HG03097 (cell line): ENCODE results near the gene POMGNT1.
"Not testable (repeated sequence)": the region's sequence is repeated elsewhere in the genome, so short reads cannot be mapped to it uniquely, and the experiment has no call there.

Experiments used
- ATAC-seq: cut with Tn5 transposase; IDR thresholded peaks from one replicate; pipeline ENCODE4 v1.9.1; 2021; ENCODE audit not compliant: unreplicated experiment, low FRiP score

Gene POMGNT1

GRCh38 chr1:46197964-46198811 is at the start of gene POMGNT1:
Gene POMGNT1 (minus strand): TSS chr1:46198434. CDS start chr1:46197821, 613 bp downstream.
- ATAC-seq, result peak; percentile 72

DNA sequence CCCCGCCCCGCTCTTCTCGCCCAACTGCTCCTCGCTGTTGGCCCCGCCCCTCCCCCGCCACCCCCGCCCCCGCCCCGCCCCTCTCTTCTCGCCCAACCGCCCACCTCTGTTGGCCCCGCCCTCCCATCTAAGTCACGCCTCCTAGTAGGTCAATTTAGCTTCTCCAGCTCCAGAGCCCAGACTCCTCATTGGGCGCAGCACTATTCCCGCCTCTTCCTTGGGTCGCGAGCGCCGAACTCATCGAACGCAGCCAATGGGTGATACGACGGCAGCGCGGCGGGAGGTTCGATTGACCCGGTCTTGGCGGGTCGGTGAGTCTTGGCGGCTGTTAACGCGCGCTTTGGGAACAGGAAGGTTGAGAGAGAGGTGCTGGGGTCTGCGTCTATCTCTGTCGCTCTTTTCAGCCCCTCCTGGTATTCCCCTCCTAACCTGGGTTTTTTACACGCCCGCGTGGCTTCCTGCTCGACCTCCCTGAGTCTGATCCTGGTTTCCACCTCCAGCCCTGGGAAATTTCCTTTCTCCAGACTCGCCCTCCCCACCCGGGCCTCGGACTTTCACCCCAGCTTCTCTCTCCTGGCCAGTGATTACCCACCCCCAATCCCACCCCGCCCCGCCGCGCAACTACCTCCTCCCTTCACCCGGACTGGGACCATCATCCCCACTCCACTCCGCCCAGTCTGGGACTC is 49.3 kb upstream of the POMGNT1 start, which contains the start of gene RAD54L:
RAD54L (plus strand) TSS at position 328 of the 686 bp plus-strand sequence. CDS start 643 bp downstream, outside the sequence.
- ATAC-seq, result peak; percentile 91

DNA sequence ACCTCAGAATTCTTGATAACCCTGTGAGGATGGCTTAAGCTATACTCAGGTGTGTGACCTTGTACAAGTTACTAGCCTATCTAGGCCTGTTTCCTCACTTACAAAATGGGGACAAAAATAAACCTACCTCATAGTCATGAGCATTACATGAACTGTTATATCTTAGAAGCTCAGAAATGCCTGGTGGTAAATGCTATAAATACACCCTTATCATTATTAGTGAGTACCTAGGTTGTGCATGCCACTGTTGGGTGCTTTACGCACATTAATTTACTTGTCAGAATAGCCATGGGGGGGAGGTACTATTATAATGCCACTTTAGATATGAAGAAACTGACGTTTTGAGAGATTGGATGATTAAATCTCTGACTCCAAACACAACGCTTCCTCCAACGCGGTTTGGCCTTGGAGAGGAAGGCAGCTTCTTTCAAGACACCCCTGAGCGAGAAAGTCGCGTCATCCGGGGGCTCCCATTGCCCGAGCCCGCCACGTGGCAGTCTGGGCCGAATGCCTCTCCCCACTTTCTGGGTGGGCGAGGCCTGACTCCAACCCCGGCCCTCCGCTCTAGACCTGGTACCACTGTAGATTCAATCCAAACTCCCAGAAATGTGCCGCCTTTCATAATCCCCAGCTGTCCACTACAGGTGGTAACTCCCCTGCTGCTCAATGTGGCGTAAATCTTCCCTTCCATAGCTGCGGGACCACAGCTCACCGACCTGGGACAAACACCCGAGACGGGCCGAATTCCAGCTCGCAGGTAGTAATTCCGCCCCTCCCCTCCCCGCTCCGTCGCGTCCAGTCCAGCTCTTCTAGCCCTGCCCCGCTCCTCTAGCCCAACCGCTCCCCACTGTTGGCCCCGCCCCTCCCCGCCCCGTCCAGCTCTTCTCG is 48.6 kb upstream of the POMGNT1 start:
- peak; percentile 33 for ATAC-seq

DNA sequence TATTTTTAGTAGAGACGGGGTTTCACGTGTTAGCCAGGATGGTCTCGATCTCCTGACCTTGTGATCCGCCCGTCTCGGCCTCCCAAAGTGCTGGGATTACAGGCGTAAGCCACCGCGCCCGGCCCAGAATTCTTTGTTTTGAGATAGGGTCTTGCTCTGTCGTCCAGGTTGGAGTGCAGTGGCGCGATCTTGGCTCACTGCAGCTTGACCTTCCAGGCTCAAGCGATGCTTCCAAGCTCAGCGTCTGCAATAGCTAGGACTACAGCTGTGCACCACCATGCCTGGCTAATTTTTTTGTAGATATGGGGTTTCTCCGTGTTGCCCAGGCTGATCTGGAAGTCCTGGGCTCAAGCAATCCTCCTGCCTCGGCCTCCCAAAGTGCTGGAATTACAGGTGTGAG is 47.9 kb upstream of the POMGNT1 start:
- ATAC-seq, result not testable (repeated sequence)

DNA sequence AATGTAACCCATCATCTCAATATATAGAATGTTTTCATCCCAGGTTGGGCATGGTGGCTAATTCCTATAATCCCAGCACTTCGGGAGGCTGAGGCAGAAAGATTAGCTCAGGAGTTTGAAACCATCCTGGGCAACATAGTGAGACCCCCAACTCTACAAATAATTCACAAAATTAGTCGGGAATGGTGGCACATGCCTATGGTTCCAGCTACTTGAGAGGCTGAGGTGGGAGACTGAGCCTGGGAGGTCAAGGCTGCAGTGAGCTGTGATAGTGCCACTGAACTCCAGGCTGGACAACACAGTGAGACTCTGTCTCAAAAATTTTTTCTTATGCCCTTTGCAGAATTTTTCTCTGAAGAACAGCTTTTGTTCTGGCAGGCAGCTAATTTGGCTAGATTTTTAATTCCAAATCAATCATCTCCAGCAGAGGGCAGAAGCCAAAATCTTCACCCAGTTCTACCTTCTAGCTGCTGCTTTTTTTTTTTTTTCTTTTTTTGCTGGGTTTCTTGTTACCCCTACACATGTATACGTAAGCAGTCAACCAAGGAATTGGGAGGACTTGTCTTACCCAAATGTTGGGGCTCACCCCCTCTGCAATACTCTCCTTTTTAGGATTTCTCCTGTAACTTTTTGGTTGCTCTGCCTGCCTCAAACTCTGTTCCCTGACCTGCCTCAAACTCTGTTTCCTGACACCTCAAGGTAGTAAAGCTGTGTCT is 46.6 kb upstream of the POMGNT1 start:
- ATAC-seq, result no peak

DNA sequence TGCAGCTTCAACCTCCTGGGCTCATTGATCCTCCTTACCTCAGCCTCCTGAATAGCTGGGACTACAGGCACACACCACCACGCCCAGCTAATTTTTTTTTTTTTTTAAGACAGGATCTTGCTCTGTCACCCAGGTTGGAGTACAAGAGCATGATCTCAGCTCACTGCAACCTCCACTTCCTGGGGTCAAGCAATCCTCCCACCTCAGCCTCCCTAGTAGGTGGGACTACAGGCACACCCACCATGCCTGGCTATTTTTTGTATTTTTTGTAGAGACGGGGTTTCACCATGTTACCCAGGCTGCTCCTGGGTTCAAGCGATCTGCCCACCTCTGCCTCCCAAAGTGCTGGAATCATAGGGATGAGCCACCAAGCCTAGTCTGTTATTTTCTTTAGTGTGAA is 45.6 kb upstream of the POMGNT1 start:
- ATAC-seq, result not testable (repeated sequence)

DNA sequence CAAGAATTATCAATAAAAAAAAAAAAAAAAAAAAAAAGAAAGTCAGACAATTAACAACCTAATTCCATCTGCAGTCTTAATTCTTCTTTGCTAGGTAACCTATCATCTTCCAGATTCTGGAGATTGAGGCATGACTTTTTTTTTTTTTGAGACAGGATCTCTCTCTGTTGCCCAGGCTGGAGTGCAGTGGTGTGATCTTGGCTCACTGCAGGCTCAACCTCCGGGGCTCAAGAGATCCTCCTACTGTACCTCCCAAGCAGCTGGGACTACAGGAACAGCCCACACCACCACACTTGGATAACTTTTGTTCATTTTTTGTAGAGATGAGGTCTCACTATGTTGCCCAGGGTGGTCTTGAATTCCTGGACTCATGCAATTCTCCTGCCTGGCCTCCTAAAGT is 44.7 kb upstream of the POMGNT1 start:
- no peak for ATAC-seq

GRCh38 chr1:46241733-46242132 is 43.5 kb upstream of the POMGNT1 start:
- not testable (repeated sequence) for ATAC-seq

DNA sequence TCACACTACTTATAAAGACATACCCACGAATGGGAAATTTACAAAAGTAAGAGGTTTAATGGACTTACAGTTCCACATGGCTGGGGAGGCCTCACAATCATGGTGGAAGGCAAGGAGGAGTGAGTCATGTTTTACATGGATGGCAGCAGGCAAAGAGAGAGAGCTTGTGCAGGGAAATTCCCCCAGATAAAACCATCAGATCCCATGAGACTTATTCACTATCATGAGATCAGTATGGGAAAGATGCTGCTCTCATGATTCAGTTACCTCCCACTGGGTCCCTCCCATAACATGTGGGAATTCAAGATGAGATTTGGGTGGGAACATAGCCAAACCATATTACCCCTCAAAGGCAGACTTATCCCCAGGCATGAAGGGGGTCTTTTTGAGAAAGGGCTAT is 40.6 kb upstream of the POMGNT1 start:
- not testable (repeated sequence) for ATAC-seq

DNA sequence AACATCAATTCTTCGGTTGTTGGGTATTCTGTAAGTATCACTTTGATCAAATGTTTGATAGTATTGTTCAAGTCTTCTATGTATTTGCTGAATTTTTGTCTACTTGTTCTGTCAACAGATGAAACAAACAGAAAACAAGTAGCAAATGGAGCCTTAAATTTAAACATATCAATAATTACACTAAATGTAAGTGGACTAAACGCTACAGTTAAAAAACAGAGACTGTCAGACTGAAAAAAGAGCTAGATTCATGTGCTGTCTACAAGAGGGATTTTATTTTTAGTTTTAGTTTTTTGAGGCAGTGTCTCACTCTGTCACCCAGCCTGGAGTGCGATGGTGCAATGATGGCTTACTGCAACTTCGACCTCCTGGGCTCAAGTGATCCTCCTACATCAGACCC is 38.6 kb upstream of the POMGNT1 start:
- ATAC-seq, result no peak

- not testable (repeated sequence) for ATAC-seq
Observed at GRCh38 chr1:46231231-46231630, 33.0 kb upstream of the POMGNT1 start.

GRCh38 chr1:46224966-46225365 is 26.7 kb upstream of the POMGNT1 start:
- no peak for ATAC-seq

GRCh38 chr1:46223472-46223943 is 25.3 kb upstream of the POMGNT1 start:
- ATAC-seq, result no peak

- ATAC-seq, result not testable (repeated sequence)
Observed at GRCh38 chr1:46223055-46223454, 24.8 kb upstream of the POMGNT1 start.

DNA sequence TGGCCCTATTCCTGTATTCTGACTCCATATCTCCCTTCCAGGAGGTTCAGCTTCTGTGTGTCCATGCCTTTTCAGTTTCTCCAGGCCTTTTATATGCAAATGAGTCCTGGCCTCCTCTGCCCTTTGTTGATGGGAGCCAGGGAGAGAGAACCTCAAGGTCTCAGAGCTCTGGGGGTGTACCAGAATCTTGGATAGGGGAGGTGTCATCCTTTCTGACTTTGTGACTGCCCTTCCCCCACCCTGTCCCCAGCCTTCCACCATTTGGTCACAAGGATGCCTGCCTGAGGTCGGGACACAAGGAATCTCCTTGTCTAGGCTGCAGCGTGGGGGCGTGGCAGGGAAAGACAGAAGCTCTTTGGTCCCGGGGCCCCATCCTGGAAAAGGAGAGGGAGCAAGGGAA is 23.5 kb upstream of the POMGNT1 start:
- ATAC-seq, result no peak

DNA sequence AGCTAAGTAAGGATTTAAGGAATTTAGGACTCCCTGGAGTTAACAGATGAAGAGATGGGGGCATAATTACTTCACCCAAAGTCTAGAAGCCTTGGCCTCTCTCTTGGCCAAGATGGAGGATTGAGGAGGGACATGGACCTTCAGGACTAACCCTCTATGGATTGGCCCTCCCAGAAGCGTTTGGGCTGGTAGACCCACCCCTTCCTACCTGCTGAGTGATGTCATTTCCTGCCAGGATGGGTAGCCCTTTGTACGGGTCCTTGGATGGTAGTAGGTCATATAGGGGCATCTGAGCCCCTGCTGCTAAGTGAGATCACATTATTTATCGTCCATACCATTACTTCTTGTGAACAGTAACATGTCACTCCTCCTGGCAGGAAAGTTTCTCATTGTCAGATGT is 22.6 kb upstream of the POMGNT1 start:
- no peak for ATAC-seq

DNA sequence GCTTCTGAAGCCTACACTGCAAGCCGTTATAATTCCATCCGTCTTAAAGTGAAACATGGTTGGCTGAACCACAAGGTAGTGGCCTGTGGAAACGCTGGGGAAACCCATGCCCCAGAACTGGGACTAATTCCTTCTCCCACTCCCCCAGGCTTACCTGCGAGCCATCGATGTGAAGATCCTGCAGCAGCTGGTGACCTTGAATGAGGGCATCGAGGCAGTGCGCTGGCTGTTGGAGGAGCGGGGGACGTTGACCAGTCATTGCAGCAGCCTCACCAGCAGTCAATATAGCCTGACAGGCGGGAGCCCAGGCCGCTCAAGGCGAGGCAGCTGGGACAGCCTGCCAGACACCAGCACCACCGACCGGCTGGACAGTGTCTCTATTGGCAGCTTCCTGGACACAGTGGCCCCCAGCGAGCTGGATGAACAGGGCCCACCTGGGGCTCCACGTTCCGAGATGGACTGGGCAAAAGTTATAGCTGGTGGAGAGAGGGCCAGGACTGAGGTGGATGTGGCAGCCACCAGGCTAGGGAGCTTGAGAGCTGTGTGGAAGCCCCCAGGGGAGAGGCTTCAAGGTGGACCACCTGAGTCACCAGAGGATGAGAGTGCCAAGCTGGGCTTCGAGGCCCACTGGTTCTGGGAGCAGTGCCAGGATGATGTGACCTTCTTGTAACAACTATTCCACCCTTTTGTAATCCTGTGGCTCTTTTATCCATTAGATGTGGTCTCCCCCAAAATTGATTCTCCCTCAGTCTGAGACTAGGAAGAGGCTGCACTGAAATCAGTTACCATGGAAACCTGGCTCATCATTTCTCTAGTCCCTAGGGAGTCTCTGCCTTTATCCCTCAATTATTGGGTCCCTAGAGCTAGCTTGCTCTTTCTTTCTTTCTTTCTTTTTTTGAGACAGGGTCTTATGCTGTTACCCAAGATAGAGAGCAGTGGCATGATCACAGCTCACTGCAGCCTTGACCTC is 21.6 kb upstream of the POMGNT1 start:
- no peak for ATAC-seq

- ATAC-seq, result no peak
Observed at GRCh38 chr1:46218443-46218842, 20.2 kb upstream of the POMGNT1 start.

- ATAC-seq, result no peak
Observed at GRCh38 chr1:46215504-46215903, 17.3 kb upstream of the POMGNT1 start.
